ENCODE results near the gene RMND5A.

DNA sequence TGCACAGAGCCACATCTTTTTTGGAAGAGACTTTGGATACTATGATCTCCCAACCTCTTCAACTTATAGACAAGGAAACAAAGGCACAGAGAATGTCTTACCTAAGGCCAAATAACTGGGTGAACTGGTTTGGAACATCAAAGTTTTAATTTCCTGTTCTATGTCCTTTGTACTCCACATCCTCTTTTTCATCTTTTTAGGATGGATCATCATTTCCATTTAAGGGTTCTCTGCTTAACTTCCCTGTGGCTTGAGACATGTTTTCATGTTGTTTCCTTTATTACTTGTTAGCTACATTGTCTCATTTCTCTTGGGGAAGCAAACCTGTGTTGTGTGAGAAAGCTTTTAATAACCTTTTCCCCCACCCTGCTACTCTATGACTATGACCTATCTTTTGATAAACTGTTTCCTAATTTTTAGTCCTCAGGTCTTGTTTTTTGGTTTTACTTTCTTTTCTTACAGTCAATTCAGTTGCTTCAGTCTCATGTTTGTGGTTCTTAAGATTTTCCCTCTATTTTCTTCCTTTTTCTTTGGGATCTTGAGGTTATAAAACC lies 22.5 kb upstream of the RMND5A start:
- TF ChIP-seq, protein P1, sequence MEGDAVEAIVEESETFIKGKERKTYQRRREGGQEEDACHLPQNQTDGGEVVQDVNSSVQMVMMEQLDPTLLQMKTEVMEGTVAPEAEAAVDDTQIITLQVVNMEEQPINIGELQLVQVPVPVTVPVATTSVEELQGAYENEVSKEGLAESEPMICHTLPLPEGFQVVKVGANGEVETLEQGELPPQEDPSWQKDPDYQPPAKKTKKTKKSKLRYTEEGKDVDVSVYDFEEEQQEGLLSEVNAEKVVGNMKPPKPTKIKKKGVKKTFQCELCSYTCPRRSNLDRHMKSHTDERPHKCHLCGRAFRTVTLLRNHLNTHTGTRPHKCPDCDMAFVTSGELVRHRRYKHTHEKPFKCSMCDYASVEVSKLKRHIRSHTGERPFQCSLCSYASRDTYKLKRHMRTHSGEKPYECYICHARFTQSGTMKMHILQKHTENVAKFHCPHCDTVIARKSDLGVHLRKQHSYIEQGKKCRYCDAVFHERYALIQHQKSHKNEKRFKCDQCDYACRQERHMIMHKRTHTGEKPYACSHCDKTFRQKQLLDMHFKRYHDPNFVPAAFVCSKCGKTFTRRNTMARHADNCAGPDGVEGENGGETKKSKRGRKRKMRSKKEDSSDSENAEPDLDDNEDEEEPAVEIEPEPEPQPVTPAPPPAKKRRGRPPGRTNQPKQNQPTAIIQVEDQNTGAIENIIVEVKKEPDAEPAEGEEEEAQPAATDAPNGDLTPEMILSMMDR (IDR thresholded peaks at IDR 0.05), result no peak
- no peak for TF ChIP-seq ZFX (IDR thresholded peaks at IDR 0.05; ENCODE audit: borderline replicate concordance)
